Lung (tissue), 12 donors: ENCODE measurements around the gene MYCBP. TPM values are rescaled to one million over a fixed set of nuclear protein-coding genes. Genes with fewer than 3 reads are reported as not detected.

Experiments used
- ATAC-seq: fragments of 200-7000 bp; cut with Tn5 transposase; one replicate; pipeline ENCODE4 v1.9.1; 2020; ENCODE audit warnings: moderate number of reproducible peaks; ENCODE audit not compliant: insufficient read depth, low FRiP score
- DNase-seq, 3 donors: peaks; one replicate each; pipeline ENCODE4 v3.0.0-alpha.2; 2013 to 2017
- H3K27ac ChIP-seq, 2 donors: one replicate each; pipeline ENCODE4 v1.5.1; 2013; ENCODE audit warnings: mild to moderate bottlenecking in 2 of 2, moderate library complexity in 2 of 2, control low read depth in 1 of 2, inconsistent platforms in 1 of 2, low read depth in 1 of 2, low read length in 1 of 2
- H3K27me3 ChIP-seq, 3 donors: one replicate each; pipeline ENCODE4 v1.5.1; 2013; ENCODE audit warnings: low read length in 2 of 3; ENCODE audit not compliant: control insufficient read depth in 3 of 3, insufficient read depth in 3 of 3
- H3K36me3 ChIP-seq, 4 donors: one replicate each; pipeline ENCODE4 v1.5.1; 2013; ENCODE audit warnings: low read length in 4 of 4, mild to moderate bottlenecking in 1 of 4, moderate library complexity in 1 of 4; ENCODE audit not compliant: control insufficient read depth in 4 of 4, insufficient read depth in 4 of 4
- H3K4me1 ChIP-seq, 5 donors: one replicate each; pipeline ENCODE4 v1.5.1; 2013; ENCODE audit warnings: low read length in 5 of 5, mild to moderate bottlenecking in 2 of 5, moderate library complexity in 1 of 5; ENCODE audit not compliant: control insufficient read depth in 5 of 5, insufficient read depth in 5 of 5
- H3K4me3 ChIP-seq: one replicate; pipeline ENCODE4 v1.5.1; 2013; ENCODE audit warnings: mild to moderate bottlenecking, control low read depth, moderate library complexity
- H3K9ac ChIP-seq, 2 donors: one replicate each; pipeline ENCODE4 v1.5.1; 2013; ENCODE audit warnings: low read length in 2 of 2, control low read depth in 1 of 2; ENCODE audit not compliant: insufficient read depth in 1 of 2
- H3K9me3 ChIP-seq, 4 donors: one replicate each; pipeline ENCODE4 v1.5.1; 2013; ENCODE audit warnings: low read length in 3 of 4, mild to moderate bottlenecking in 1 of 4, moderate library complexity in 1 of 4; ENCODE audit not compliant: control insufficient read depth in 4 of 4, insufficient read depth in 3 of 4
- CTCF ChIP-seq: IDR thresholded peaks from 2 replicates; pipeline ENCODE4 v1.5.1; 2012; ENCODE audit warnings: mild to moderate bottlenecking; ENCODE audit errors: control extremely low read depth, extremely low read depth
- WGBS, 2 donors: extraction: QIAGEN DNeasy Blood & Tissue Kit; methylation state at CpG; one replicate each; pipeline ENCODE4 v1.1.7; 2013; 5-methylcytosine and 5-hydroxymethylcytosine counted together
- polyA plus RNA-seq, 2 donors: library from polyadenylated mRNA; stranded (reverse); fragments of 200-250 nt; gene quantifications; one replicate each; pipeline ENCODE4 v1.2.1, GENCODE V29; 2013
- total RNA-seq, 2 donors: library from RNA; depleted of rRNA in 1 of 2; stranded (reverse); fragments of >200 nt in 1 of 2; gene quantifications; one replicate each; pipeline ENCODE4 v1.2.1, GENCODE V29; 2014 to 2021
- donor health status: control.
- donor health status: control.
- donor health status: Bipolar disorder and iron deficiency.
- donor health status: healthy.
- donor health status: DM: yes; HTN: yes; CAD: no.

Gene MYCBP
- total and polyA plus RNA-seq, 4 donors: 11.2 to 26.6 (median 13.9) TPM

- no peak for ATAC-seq
- TF ChIP-seq CTCF: no peak
- no peak for DNase-seq
- Histone ChIP-seq H3K27ac (no peak overlapping the region), H3K4me3 (no peak overlapping the region), H3K4me1 (no peaks in the 10 kb centered on the region), H3K9ac (no peak overlapping the region), H3K36me3 (peaks cover 0 to 2% (median under 1%) of the 10 kb centered on the region in 4 donors), H3K27me3 (no peaks in the 10 kb centered on the region), H3K9me3 (no peaks in the 10 kb centered on the region)
- WGBS, 2 donors: 88 to 92% methylated on average over 9 of the region's 9 CpGs
Observed at GRCh38 chr1:38888423-38889333, 15.5 kb upstream of the MYCBP start.

- Histone ChIP-seq H3K27me3 (no peaks in the 10 kb centered on the region), H3K36me3 (no peaks in the 10 kb centered on the region), H3K27ac (no peak overlapping the region), H3K9me3 (no peaks in the 10 kb centered on the region), H3K9ac (no peak overlapping the region), H3K4me3 (no peak overlapping the region), H3K4me1 (no peaks in the 10 kb centered on the region)
- 93 to 97% methylated on average over 2 of the region's 2 CpGs for WGBS, 2 donors
- no peak for ATAC-seq
- no peak for DNase-seq
- no peak for TF ChIP-seq CTCF
Observed at GRCh38 chr1:38885092-38885491, 11.9 kb upstream of the MYCBP start.

GRCh38 chr1:38881487-38881886 is 8.3 kb upstream of the MYCBP start, which contains the start of gene GJA9:
Gene GJA9, minus strand, starts transcription at chr1:38881587. Its CDS starts 5,489 bp downstream, at chr1:38876098.
- no peaks in the 10 kb centered on the region for H3K4me1 ChIP-seq
- TF ChIP-seq CTCF: no peak
- no peak for DNase-seq

More at GRCh38 chr1:38881487-38881886, 8.3 kb upstream of the MYCBP start, which contains the start of gene GJA9:
- no peaks in the 10 kb centered on the region for H3K36me3 ChIP-seq
- H3K4me3 ChIP-seq: no peak within 1 kb of the TSS
- H3K27ac ChIP-seq: no peak within 1 kb of the TSS
- no peak for ATAC-seq
- no peaks in the 10 kb centered on the region for H3K27me3 ChIP-seq
- no peaks in the 10 kb centered on the region for H3K9me3 ChIP-seq
- H3K9ac ChIP-seq: no peak within 1 kb of the TSS
